Right ventricle myocardium superior (tissue), 1 donor: ENCODE results near the gene F2R. TPM values are rescaled to one million over a fixed set of nuclear protein-coding genes. Genes with fewer than 3 reads are reported as not detected.
"Not testable (repeated sequence)": the region's sequence is repeated elsewhere in the genome, so short reads cannot be mapped to it uniquely, and the experiment has no call there.

Experiments used
- ATAC-seq: fragments of 200-7000 bp; cut with Tn5 transposase; one replicate; pipeline ENCODE4 v1.9.1; 2020; ENCODE audit warnings: mild to moderate bottlenecking; ENCODE audit not compliant: poor library complexity
- DNase-seq: peaks from one replicate; pipeline ENCODE4 v3.0.0-alpha.2; 2020
- intact Hi-C: fragments of 100-400 bp; cut with DNase I; formaldehyde crosslinking; loops from one replicate; pipeline ENCODE4 v1.11.2; 2022
- long read RNA-seq: library from polyadenylated mRNA; unstranded; transcript quantifications from one replicate; pipeline ENCODE4 v2.0.0, GENCODE V29; 2021
- total RNA-seq: library from RNA; stranded (reverse); fragmentation: NEBNext Ultra II Directional; extraction: Animal tissue kit (Norgen Biotek cat#: 25700); gene quantifications from one replicate; pipeline ENCODE4 v1.2.1, GENCODE V29; 2021
- donor health status: DM: no; HTN: yes; CAD: no; lungs with severe emphysema.

The F2R gene
- total RNA-seq: 5.3 TPM
- long read RNA-seq, partial matches to known transcripts: 0 of 11 reads
- long read RNA-seq, other reads (novel, unspliced or antisense): 7 of 11 reads

- intact Hi-C loops: no loop called here
- DNase-seq (peak; percentile 75), ATAC-seq (peak; percentile 91)
These were observed at the start of gene F2R for GRCh38 chr5:76715736-76716455. F2R (plus strand) TSS chr5:76716126; CDS start chr5:76716308, 182 bp downstream.

- no peak for DNase-seq
- no peak for ATAC-seq
- intact Hi-C loops: no loop called here
These were observed 48.4 kb upstream of the F2R start for GRCh38 chr5:76667495-76667894.

GRCh38 chr5:76669245-76669644, 46.7 kb upstream of the F2R start:
- DNase-seq: no peak
- no peak for ATAC-seq
- intact Hi-C loops: no loop called here

- DNase-seq (no peak), ATAC-seq (no peak)
- intact Hi-C loops: no loop called here
These were observed 45.4 kb upstream of the F2R start for GRCh38 chr5:76670508-76670907.

GRCh38 chr5:76672242-76672641, 43.7 kb upstream of the F2R start:
- DNase-seq (no peak), ATAC-seq (no peak)
- intact Hi-C loops: no loop called here

GRCh38 chr5:76673125-76673524, 42.8 kb upstream of the F2R start:
- intact Hi-C loops: no loop called here
- DNase-seq (no peak), ATAC-seq (no peak)

- DNase-seq (no peak), ATAC-seq (peak; percentile 61)
- intact Hi-C loops: no loop called here
These were observed 41.4 kb upstream of the F2R start for GRCh38 chr5:76674330-76675066.

- intact Hi-C loops: no loop called here
- ATAC-seq (no peak), DNase-seq (no peak)
These were observed 40.6 kb upstream of the F2R start for GRCh38 chr5:76675364-76675763.

- ATAC-seq (no peak), DNase-seq (no peak)
- intact Hi-C loops: no loop called here
These were observed 38.0 kb upstream of the F2R start for GRCh38 chr5:76677849-76678472.

GRCh38 chr5:76679231-76679630, 36.7 kb upstream of the F2R start:
- intact Hi-C loops: no loop called here
- ATAC-seq (peak; percentile 62), DNase-seq (peak; percentile 49)

GRCh38 chr5:76680826-76681225, 35.1 kb upstream of the F2R start:
- ATAC-seq, DNase-seq, intact Hi-C loops: not testable (repeated sequence)

GRCh38 chr5:76681287-76681686, 34.6 kb upstream of the F2R start:
- DNase-seq: no peak
- no peak for ATAC-seq
- intact Hi-C loops: no loop called here

- intact Hi-C loops: no loop called here
- DNase-seq (no peak), ATAC-seq (peak; percentile 57)
These were observed 33.5 kb upstream of the F2R start for GRCh38 chr5:76682387-76682786.

GRCh38 chr5:76683816-76684731, 31.9 kb upstream of the F2R start:
- intact Hi-C loops: no loop called here
- no peak for ATAC-seq
- DNase-seq: no peak

- ATAC-seq (no peak), DNase-seq (no peak)
- intact Hi-C loops: no loop called here
These were observed 31.0 kb upstream of the F2R start for GRCh38 chr5:76684756-76685519.

GRCh38 chr5:76685704-76686103, 30.2 kb upstream of the F2R start:
- no peak for ATAC-seq
- no peak for DNase-seq

GRCh38 chr5:76688212-76688611, 27.7 kb upstream of the F2R start:
- ATAC-seq (no peak), DNase-seq (no peak)
- intact Hi-C loops: no loop called here

More at GRCh38 chr5:76685704-76686103, 30.2 kb upstream of the F2R start:
- intact Hi-C loops: no loop called here

- intact Hi-C loops: no loop called here
- ATAC-seq (no peak), DNase-seq (no peak)
These were observed 27.1 kb upstream of the F2R start for GRCh38 chr5:76688836-76689235.
